ENCODE results near the gene KLHL29. TPM values are rescaled to one million over a fixed set of nuclear protein-coding genes. Genes with fewer than 3 reads are reported as not detected.

The KLHL29 gene
- total RNA-seq, 1 experiment from 2014 or later, result 6.4 TPM

GRCh38 chr2:23538566-23538965 lies 153.6 kb downstream of the KLHL29 start:
- no peak for DNase-seq (ENCODE audit: low read depth, low spot score)
- in situ Hi-C loops (cut with HindIII; ENCODE audit: low pct_unique_long_range_greater_than_20kb, low sequenced_read_pairs), result no loop called here

GRCh38 chr2:23540804-23541360 lies 155.9 kb downstream of the KLHL29 start:
- in situ Hi-C loops (cut with HindIII; ENCODE audit: low pct_unique_long_range_greater_than_20kb, low sequenced_read_pairs), result no loop called here
- DNase-seq (ENCODE audit: low read depth, low spot score), result no peak

DNA sequence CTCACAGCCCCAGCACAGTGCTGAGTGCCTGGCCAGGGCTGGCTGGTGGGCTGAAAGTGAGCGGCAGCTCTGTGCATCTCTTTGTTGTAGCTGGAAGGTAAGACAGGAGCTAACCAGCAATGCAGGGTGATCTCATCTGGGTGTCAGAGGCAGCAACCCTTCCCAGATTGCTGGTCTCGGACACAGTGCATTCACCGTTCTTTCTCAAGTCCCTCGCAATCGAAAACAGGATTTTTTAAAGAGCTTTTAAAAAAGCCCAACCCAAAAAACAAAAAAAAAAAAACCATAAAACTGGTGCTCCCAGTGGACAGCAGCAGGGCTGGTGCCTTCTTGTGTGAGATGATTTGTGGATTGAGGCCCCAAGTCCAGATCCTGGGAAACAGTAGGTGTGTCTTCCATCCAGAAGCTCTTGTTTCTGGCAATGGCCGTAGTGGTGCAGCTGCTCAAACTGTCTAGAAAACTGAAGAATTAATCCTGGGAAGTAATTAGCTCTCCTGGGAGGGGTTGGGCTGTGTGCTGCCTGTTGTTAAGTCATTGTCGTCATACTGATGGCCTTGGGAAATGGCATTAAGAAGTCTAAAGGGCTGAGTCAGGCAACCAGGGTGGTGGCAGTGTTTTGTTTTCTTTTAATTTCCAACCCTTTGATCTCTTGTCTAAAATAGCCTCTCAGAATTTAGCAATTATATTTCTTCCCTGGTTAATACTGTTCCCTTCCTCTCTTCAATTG lies 156.7 kb downstream of the KLHL29 start:
- no peak for DNase-seq (ENCODE audit: low read depth, low spot score)
- in situ Hi-C loops (cut with HindIII; ENCODE audit: low pct_unique_long_range_greater_than_20kb, low sequenced_read_pairs), result no loop called here

DNA sequence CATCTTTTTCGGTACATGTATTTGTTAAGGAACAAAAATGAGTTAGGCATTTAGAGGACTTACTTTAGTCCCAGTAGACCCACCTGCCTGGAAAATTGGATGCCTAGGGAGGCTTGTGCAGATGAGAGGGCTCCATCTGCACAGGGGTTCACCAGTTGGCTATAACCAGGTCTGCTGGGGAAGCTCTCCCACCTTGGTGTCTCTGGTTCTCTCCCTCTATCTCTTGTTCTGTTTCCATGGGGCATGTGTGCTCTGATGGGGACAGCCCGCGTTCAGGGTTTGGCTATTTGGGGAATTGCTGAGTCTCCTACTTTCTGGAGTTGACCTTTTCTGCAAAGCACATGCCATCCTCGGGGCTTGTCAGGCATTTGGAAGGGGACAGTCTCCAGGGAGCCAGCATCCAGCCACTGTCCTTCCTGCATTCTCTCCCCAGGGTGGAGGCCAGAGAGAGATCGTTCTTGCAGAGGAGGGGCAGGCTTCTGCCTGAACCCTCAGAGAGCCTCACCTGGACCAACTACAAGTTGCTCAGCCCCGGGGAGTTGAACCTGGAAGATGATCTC lies 157.3 kb downstream of the KLHL29 start:
- in situ Hi-C loops (cut with HindIII; ENCODE audit: low pct_unique_long_range_greater_than_20kb, low sequenced_read_pairs), result no loop called here
- peak; percentile 30 for DNase-seq (ENCODE audit: low read depth, low spot score)

- no peak for DNase-seq (ENCODE audit: low read depth, low spot score)
- in situ Hi-C loops (cut with HindIII; ENCODE audit: low pct_unique_long_range_greater_than_20kb, low sequenced_read_pairs), result no loop called here
These were observed 158.3 kb downstream of the KLHL29 start for GRCh38 chr2:23543302-23543701.

DNA sequence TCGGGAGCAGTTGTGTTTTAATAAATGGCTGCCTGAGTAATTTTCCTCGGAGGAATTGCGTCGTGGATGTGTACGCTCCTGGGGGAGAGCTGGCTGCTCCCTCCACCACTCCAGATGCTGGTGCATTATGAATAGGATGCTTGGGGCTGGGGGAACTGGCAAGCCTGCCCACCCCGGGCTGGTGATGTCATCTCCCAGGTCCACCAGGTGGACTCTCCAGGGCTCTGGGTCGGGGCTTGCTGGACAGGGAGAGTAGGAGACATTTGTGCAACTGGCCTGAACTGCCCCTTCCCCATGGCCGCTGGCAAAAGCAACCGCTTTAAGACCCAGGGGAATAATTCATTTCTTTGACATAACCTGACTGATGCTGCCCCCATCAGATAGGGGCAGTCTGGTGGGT lies 158.7 kb downstream of the KLHL29 start:
- in situ Hi-C loops (cut with HindIII; ENCODE audit: low pct_unique_long_range_greater_than_20kb, low sequenced_read_pairs), result no loop called here
- DNase-seq (ENCODE audit: low read depth, low spot score), result no peak

GRCh38 chr2:23544589-23545295 lies 159.8 kb downstream of the KLHL29 start:
- DNase-seq (ENCODE audit: low read depth, low spot score), result no peak
- in situ Hi-C loops (cut with HindIII; ENCODE audit: low pct_unique_long_range_greater_than_20kb, low sequenced_read_pairs), result no loop called here

- in situ Hi-C loops (cut with HindIII; ENCODE audit: low pct_unique_long_range_greater_than_20kb, low sequenced_read_pairs), result no loop called here
- no peak for DNase-seq (ENCODE audit: low read depth, low spot score)
These were observed 160.4 kb downstream of the KLHL29 start for GRCh38 chr2:23545396-23545795.

DNA sequence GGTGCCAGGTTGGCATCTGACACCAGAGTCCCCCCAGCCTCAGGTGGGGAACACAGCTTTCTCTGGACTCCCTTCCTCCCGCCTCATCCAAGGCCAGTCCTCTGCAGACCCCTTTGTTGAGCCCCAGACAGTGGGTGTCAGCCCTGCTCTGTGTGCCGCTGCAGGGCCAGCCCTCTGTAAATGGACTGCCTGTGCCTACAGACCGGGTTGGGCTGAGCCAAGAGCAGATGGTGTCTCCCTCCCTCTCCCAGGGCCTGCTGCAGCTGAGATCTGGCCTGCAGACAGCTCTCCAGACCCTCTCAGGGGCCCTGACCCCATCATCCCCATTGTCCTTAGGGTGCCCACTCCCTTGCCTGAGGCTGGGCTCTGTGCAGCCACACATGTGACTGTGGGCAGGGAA lies 160.8 kb downstream of the KLHL29 start:
- DNase-seq (ENCODE audit: low read depth, low spot score), result no peak
- in situ Hi-C loops (cut with HindIII; ENCODE audit: low pct_unique_long_range_greater_than_20kb, low sequenced_read_pairs), result no loop called here

DNA sequence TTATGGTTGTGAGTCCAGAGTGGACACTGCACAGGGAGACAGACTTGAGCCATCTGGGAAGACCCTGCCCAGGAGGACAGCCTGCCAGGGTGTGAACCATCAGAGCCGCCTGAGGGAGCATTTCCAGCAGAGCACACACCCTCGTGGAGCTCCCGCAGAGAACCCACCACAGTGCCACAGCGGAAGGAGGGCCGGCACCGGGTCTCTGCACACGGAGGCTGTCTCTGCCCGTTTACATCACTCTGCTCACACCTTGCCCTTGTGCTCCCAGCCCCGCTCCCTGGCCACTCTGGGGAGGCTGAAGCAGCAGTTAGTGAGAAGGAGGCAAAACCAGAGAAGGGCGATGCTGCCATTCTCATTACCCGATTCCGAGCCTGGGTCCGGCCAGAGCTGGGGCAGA lies 161.9 kb downstream of the KLHL29 start:
- in situ Hi-C loops (cut with HindIII; ENCODE audit: low pct_unique_long_range_greater_than_20kb, low sequenced_read_pairs), result no loop called here
- no peak for DNase-seq (ENCODE audit: low read depth, low spot score)

GRCh38 chr2:23547725-23548124 lies 162.7 kb downstream of the KLHL29 start:
- in situ Hi-C loops (cut with HindIII; ENCODE audit: low pct_unique_long_range_greater_than_20kb, low sequenced_read_pairs), result no loop called here
- no peak for DNase-seq (ENCODE audit: low read depth, low spot score)

DNA sequence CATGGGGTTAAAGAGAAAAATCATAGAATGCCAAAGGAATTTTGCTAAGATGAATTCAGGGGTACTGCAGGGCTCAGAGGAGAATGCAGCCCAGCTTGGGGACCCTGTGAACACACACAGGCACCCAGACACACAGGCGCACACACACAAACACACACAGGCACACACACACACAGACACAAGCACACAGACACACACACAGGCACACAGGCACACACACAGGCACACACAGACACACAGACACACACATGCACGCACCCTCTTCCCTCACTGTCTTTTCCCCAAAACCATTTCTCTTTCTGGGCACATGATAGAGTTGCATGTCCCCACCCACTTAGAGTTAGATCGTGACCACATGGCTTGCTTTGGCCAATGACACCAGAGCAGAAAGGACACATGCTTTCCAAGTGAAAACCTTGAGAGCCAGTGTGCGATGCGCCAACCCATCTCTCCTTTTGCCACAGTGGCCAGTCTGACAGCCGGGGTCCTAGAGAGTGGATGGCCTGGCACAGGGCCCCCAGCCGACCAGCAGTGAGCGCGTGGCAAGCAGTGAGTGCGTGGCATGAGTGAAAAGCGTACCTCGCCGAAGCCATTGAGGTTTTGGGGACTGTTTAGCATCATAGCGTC lies 163.3 kb downstream of the KLHL29 start:
- no peak for DNase-seq (ENCODE audit: low read depth, low spot score)
- in situ Hi-C loops (cut with HindIII; ENCODE audit: low pct_unique_long_range_greater_than_20kb, low sequenced_read_pairs), result no loop called here

DNA sequence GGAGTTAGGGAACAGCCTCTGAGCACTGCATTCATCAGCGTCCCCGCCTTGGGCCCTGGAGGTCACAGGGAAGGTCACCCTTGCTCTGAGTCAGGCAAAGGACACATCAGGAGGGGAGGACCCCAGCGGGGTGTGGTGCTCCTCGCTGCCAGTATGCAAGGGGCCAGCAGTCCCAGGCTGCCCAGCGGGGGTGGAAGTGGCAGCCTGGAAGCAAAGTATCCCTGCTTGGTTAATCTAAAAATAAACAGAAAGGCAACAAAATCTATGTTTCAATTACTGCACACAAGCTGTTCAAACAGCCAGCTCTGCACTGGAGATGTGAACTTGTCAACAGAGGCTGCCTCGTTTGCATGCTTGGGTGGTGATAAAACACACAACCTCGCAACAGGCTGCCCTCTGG lies 164.1 kb downstream of the KLHL29 start:
- no peak for DNase-seq (ENCODE audit: low read depth, low spot score)
- in situ Hi-C loops (cut with HindIII; ENCODE audit: low pct_unique_long_range_greater_than_20kb, low sequenced_read_pairs), result no loop called here

DNA sequence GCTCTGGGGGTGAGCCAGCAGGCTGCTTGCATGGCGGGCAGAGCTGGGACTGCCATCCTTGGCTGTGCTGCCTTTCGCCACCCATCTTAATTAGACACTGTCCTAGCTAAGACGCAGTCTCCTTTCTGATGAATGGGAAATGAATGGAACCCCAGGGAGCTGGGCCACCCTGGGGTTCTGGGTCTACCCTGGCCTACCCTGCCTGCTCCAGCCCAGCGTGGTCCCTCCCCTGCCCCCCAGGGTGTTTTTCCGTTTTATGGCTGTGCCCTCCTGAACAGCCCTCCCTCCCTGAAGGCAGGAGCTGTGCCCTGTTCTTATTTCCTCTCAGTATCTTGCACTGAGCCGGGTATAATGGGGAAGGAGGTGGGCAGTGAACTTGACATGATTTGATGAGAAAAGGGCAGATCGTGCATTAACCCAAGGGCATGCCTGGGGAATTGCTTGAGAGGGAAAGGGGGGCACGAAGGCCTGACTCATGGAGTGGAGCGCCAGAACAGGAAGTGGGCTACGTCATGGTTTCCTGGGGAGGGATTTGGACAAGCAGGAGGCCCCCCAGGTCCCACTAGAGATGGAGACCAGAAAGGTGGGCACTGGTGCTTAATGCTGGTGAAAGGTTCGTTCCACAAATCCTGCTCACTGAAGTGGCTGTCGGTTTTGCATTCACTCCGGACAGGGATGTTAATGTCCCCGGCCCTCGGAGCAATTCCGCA lies 165.0 kb downstream of the KLHL29 start:
- peak; percentile 59 for DNase-seq (ENCODE audit: low read depth, low spot score)
- in situ Hi-C loops (cut with HindIII; ENCODE audit: low pct_unique_long_range_greater_than_20kb, low sequenced_read_pairs), result no loop called here

DNA sequence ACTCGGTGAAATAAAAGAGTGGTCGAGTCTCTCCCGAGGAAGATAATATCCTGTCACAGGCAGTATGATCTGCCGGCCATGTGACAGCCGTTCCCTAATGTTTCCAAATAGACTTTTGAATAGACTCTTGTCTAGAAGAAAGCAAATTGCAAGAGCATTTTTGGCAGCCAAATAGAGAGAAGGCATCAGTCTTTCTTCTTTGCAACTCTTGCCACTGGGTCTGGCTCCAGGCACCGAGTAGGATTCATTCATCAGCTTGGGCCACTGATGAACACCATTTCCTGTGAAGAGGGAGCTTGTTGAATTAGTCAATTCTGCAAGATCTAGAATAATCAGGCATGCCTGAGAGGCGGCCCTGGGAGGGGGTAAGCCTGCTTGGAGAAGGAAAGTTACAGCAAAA lies 165.6 kb downstream of the KLHL29 start:
- in situ Hi-C loops (cut with HindIII; ENCODE audit: low pct_unique_long_range_greater_than_20kb, low sequenced_read_pairs), result no loop called here

GRCh38 chr2:23551875-23552274 lies 166.9 kb downstream of the KLHL29 start:
- DNase-seq (ENCODE audit: low read depth, low spot score), result no peak
- in situ Hi-C loops (cut with HindIII; ENCODE audit: low pct_unique_long_range_greater_than_20kb, low sequenced_read_pairs), result no loop called here

More for the DNA sequence above, 165.6 kb downstream of the KLHL29 start:
- DNase-seq (ENCODE audit: low read depth, low spot score), result peak; percentile 92

DNA sequence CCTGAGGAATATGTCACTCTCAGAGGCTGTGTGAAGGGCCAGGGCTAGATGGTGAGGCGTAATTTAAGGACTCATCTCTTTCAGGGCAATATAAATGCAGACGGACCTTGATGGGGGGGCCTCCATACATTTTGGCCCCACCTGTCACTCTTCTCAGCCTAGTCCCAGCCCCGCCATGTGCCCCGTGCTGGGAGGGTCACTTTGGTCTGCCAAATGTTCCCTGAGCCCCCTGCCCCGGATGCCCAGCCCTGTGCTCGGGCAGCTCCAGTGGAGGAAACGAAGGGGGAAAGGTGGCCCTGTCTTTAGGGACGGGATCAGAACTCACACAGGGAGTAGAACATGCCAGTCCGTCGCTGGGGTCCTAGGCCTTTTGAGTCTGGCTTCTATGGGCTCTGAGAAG lies 168.6 kb downstream of the KLHL29 start:
- in situ Hi-C loops (cut with HindIII; ENCODE audit: low pct_unique_long_range_greater_than_20kb, low sequenced_read_pairs), result no loop called here
- no peak for DNase-seq (ENCODE audit: low read depth, low spot score)

All from SK-MEL-5 (cell line).